ENCODE results near the gene TP53I13.
"Not testable (repeated sequence)": the region's sequence is repeated elsewhere in the genome, so short reads cannot be mapped to it uniquely, and the experiment has no call there.

Gene TP53I13

DNA sequence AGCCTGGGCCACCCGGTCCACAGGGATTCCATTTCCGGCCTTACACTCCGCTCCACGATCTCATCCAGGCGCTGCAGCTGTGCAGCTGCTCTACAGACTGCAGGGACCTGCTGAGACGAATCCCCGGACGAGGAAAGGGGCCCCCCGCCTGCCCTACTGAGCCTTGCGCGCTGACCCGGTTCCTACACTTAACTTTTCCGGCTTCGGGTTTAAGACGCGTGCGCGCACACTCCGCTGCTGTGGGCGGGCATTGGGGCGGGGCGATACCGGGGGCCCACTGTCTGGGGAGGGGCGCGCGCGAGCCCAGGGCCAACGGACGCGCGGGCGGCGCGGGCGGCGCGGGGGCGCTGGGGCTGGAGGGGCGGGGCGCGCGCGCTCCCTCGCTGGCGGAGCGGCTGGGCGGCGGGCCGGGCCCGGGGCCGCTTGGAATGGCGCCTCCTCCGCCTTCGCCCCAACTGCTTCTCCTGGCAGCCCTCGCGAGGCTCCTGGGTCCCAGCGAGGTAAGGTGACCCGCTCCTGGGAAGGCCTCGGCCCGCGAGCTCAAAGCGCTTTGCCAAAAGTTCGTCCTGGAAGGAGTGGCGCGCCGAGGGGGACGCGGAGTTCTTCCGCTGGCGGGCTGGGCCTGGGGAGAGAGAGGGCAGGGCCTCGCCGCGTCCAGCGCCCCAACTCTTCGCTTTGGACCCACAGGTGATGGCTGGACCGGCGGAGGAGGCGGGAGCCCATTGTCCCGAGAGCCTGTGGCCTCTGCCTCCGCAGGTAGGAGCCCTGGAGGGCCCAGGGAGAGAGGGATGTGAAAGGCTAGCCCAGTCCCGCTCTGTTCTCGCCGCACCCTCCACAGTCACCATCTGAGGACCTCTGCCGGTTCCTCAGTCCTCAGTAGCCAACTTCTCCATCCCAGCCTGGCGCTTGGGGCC, at the start of gene TP53I13:
Gene TP53I13 (plus strand): TSS at position 371 of the 914 bp plus-strand sequence. CDS start 58 bp downstream, at position 429.
- peak within 1 kb of the TSS; percentile 91 for H3K27ac Mint-ChIP-seq
- H3K4me3 Mint-ChIP-seq = peak within 1 kb of the TSS; percentile 97
- H3K36me3 Mint-ChIP-seq = peaks cover 2% of the 10 kb centered on the region
- H3K9me3 Mint-ChIP-seq = no peaks in the 10 kb centered on the region
- H3K4me1 Mint-ChIP-seq = peaks cover 20% of the 10 kb centered on the region
- H3K27me3 Mint-ChIP-seq = no peaks in the 10 kb centered on the region
- peak; percentile 64 to 70 for DNase-seq (ENCODE audit: low spot score in 2 of 2)
- ATAC-seq (ENCODE audit: low read depth) = peak; percentile 46

GRCh38 chr17:29524692-29525091, 43.8 kb upstream of the TP53I13 start:
- H3K9me3 Mint-ChIP-seq = no peaks in the 10 kb centered on the region
- DNase-seq (ENCODE audit: low spot score in 2 of 2) = no peak
- H3K4me3 Mint-ChIP-seq = no peak overlapping the region
- peaks cover 10% of the 10 kb centered on the region for H3K36me3 Mint-ChIP-seq
- H3K4me1 Mint-ChIP-seq = no peaks in the 10 kb centered on the region
- no peaks in the 10 kb centered on the region for H3K27me3 Mint-ChIP-seq
- no peak for ATAC-seq (ENCODE audit: low read depth)
- peak overlapping the region; percentile 50 for H3K27ac Mint-ChIP-seq

DNA sequence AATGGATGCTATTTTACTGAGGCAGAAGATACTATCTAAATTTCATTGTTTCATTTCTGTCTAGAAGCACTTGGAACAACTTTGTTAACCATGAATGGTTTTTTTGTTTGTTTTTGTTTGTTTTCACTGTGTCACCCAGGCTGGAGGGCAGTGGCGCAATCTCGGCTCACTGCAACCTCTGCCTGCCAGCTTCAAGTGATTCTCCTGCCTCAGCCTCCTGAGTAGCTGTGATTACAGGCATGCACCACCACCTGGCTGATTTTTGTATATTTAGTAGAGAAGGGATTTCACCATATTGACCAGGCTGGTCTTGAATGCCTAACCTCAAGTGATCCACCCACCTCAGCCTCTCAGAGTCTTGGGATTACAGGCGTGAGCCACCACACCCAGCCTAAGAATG, 42.2 kb upstream of the TP53I13 start:
- Mint-ChIP-seq H3K27ac (no peak overlapping the region), H3K4me3 (no peak overlapping the region), H3K36me3 (peaks cover 15% of the 10 kb centered on the region), H3K9me3 (no peaks in the 10 kb centered on the region), H3K4me1 (no peaks in the 10 kb centered on the region), H3K27me3 (no peaks in the 10 kb centered on the region)
- no peak for ATAC-seq (ENCODE audit: low read depth)
- no peak for DNase-seq (ENCODE audit: low spot score in 2 of 2)

GRCh38 chr17:29533976-29534375, 34.5 kb upstream of the TP53I13 start:
- H3K27ac Mint-ChIP-seq = no peak overlapping the region

DNA sequence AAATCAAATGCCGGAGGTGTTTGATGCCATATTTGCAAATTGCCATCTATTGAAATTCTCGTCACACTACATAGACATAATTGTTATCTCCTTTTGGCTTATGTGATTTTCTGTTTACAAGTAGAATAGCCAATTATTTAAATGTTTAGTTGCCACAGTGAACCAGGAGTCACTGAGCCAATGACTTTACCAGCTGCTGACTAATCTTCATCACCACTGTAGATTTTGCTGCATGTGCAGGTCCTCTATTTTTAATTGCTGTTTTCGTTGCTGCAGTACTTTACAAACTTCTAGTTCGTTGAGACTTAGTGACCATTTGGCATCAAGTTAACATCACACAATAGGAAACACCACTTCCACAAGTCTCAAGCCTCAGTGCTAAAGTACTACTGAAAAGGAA, 24.4 kb upstream of the TP53I13 start:
- Mint-ChIP-seq H3K27ac (no peak overlapping the region), H3K27me3 (no peaks in the 10 kb centered on the region), H3K4me3 (no peak overlapping the region), H3K36me3 (peaks cover 12% of the 10 kb centered on the region), H3K4me1 (no peaks in the 10 kb centered on the region), H3K9me3 (no peaks in the 10 kb centered on the region)
- ATAC-seq (ENCODE audit: low read depth) (no peak), DNase-seq (ENCODE audit: low spot score in 2 of 2) (no peak)

More at GRCh38 chr17:29533976-29534375, 34.5 kb upstream of the TP53I13 start:
- no peak for ATAC-seq (ENCODE audit: low read depth)
- Mint-ChIP-seq H3K36me3 (peaks cover 24% of the 10 kb centered on the region), H3K4me1 (peaks cover 2% of the 10 kb centered on the region), H3K9me3 (no peaks in the 10 kb centered on the region), H3K4me3 (no peak overlapping the region), H3K27me3 (no peaks in the 10 kb centered on the region)
- no peak for DNase-seq (ENCODE audit: low spot score in 2 of 2)

DNA sequence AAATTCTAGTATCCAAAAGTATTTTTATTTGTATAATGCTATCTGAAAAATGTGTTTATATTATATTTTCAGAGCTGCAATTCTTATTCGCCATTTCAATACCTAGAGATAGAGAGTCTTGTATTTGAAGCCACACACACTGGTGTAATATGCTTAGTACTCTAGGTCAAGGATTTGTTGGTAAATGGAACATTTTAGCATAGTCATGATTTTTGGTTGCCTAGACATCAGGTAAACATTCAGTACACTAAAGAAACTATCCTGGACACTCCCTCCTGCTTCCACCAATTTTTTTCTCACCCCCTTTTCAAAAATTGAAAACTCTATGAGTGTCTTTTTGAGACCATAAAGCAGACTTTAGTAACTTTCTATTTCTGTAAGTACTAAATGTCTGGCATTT, 22.4 kb upstream of the TP53I13 start:
- DNase-seq (ENCODE audit: low spot score in 2 of 2) (no peak), ATAC-seq (ENCODE audit: low read depth) (no peak)
- Mint-ChIP-seq H3K27me3 (no peaks in the 10 kb centered on the region), H3K4me1 (no peaks in the 10 kb centered on the region), H3K36me3 (peaks cover 10% of the 10 kb centered on the region), H3K27ac (peak overlapping the region; percentile 59), H3K9me3 (no peaks in the 10 kb centered on the region), H3K4me3 (no peak overlapping the region)

DNA sequence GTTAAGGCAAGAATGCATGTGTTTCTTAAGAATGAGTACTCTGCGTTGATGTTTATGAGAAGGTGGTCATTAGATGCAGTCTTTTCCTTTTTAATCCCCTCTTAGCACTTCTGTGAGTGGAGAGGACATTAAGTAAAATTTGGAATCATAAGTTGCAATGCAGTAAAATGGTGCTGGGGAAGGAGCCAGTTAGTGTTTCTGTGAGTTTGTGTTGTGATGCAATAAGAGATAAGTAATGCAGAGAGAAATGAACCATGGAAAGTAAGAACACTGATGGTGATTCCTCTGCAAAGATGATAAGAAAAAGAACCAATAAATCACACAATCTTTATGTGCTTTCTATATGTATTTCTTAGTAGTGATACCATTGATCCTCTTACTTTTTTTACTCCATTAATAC, 21.7 kb upstream of the TP53I13 start:
- Mint-ChIP-seq H3K27ac (no peak overlapping the region), H3K27me3 (no peaks in the 10 kb centered on the region)

GRCh38 chr17:29549177-29549923, 19.2 kb upstream of the TP53I13 start:
- ATAC-seq (ENCODE audit: low read depth) = no peak
- Mint-ChIP-seq H3K27me3 (no peaks in the 10 kb centered on the region), H3K27ac (no peak overlapping the region), H3K4me1 (no peaks in the 10 kb centered on the region), H3K9me3 (no peaks in the 10 kb centered on the region), H3K4me3 (no peak overlapping the region), H3K36me3 (peaks cover 3% of the 10 kb centered on the region)
- no peak for DNase-seq (ENCODE audit: low spot score in 2 of 2)

More for the DNA sequence above, 21.7 kb upstream of the TP53I13 start:
- H3K4me1 Mint-ChIP-seq = no peaks in the 10 kb centered on the region
- ATAC-seq (ENCODE audit: low read depth) (no peak), DNase-seq (ENCODE audit: low spot score in 2 of 2) (no peak)
- no peak overlapping the region for H3K4me3 Mint-ChIP-seq
- H3K9me3 Mint-ChIP-seq = no peaks in the 10 kb centered on the region
- H3K36me3 Mint-ChIP-seq = peaks cover 10% of the 10 kb centered on the region

DNA sequence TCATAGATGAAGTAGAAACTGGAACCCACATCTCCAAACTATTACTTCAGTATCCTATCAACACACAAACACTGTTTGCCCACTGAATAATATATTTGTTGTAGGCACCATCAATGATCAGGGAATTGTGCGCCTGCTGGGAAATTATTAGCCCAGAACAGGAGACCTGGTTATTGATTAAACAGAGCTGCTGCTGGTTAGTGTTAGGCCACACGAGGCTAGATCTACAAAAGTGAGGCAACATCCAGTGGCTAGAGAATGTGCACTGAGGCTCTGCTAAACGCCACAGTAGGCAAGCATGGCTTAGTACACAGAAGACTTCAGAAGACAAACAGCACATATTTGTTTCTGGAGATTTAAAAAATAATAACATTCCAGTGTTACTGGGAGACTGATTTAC, 12.7 kb upstream of the TP53I13 start:
- Mint-ChIP-seq H3K4me3 (no peak overlapping the region), H3K27ac (no peak overlapping the region), H3K4me1 (peaks cover 31% of the 10 kb centered on the region), H3K27me3 (no peaks in the 10 kb centered on the region), H3K36me3 (no peaks in the 10 kb centered on the region), H3K9me3 (no peaks in the 10 kb centered on the region)
- no peak for ATAC-seq (ENCODE audit: low read depth)
- no peak for DNase-seq (ENCODE audit: low spot score in 2 of 2)

DNA sequence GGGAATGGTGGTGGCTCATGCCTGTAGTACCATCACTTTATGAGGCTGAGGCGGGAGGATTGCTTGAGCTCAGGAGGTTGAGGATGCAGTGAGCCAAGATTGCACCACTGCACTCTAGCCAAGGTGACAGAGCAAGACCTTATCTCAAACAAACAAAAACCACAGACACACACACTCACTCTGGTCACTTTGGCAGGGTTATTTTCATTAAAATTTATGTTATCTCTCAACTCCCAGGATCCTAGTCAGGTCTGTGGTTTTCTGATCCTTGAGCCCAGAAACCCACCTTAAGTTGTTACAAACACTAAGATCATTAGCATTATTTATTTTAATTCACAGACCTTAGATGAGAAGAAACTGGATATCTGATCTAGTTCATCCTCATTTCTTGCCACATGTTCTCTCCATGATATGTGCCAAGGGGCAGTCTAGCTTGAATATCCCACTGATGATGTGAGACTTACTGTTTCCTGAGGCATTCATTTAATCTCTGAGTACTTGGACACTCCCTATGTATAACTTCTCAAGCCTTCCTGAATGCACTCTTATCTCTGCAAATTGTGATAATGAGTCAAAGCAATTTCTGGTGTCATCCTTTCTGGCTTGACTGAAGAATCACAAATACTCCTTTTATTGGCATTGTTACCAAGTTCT, 11.3 kb upstream of the TP53I13 start:
- Mint-ChIP-seq H3K4me3 (peak overlapping the region; percentile 15), H3K27ac (no peak overlapping the region), H3K27me3 (no peaks in the 10 kb centered on the region), H3K36me3 (peaks cover 3% of the 10 kb centered on the region), H3K4me1 (peaks cover 40% of the 10 kb centered on the region), H3K9me3 (no peaks in the 10 kb centered on the region)
- ATAC-seq (ENCODE audit: low read depth) (no peak), DNase-seq (ENCODE audit: low spot score in 2 of 2) (no peak)

- ATAC-seq (ENCODE audit: low read depth) (peak; percentile 28), DNase-seq (ENCODE audit: low spot score in 2 of 2) (no peak)
- Mint-ChIP-seq H3K9me3 (no peaks in the 10 kb centered on the region), H3K4me3 (peak overlapping the region; percentile 15), H3K4me1 (peaks cover 44% of the 10 kb centered on the region), H3K27ac (no peak overlapping the region), H3K36me3 (peaks cover 3% of the 10 kb centered on the region), H3K27me3 (no peaks in the 10 kb centered on the region)
These were observed 10.8 kb upstream of the TP53I13 start for GRCh38 chr17:29557739-29558116.

- not testable (repeated sequence) for H3K36me3 Mint-ChIP-seq
These were observed 10.4 kb upstream of the TP53I13 start for GRCh38 chr17:29558139-29558538.

GRCh38 chr17:29559640-29560039, 8.9 kb upstream of the TP53I13 start:
- Mint-ChIP-seq H3K4me1 (peaks cover 51% of the 10 kb centered on the region), H3K36me3 (peaks cover 3% of the 10 kb centered on the region), H3K9me3 (no peaks in the 10 kb centered on the region), H3K27me3 (no peaks in the 10 kb centered on the region), H3K27ac (peak overlapping the region; percentile 21), H3K4me3 (peak overlapping the region; percentile 14)
- DNase-seq (ENCODE audit: low spot score in 2 of 2) (no peak), ATAC-seq (ENCODE audit: low read depth) (peak; percentile 10)

More at GRCh38 chr17:29558139-29558538, 10.4 kb upstream of the TP53I13 start:
- H3K4me1 Mint-ChIP-seq = peaks cover 46% of the 10 kb centered on the region
- DNase-seq (ENCODE audit: low spot score in 2 of 2); H3K4me3 Mint-ChIP-seq; H3K27ac Mint-ChIP-seq; ATAC-seq (ENCODE audit: low read depth); H3K27me3 Mint-ChIP-seq; H3K9me3 Mint-ChIP-seq: not testable (repeated sequence)

- Mint-ChIP-seq H3K36me3 (peaks cover 3% of the 10 kb centered on the region), H3K27ac (peak overlapping the region; percentile 21), H3K9me3 (no peaks in the 10 kb centered on the region), H3K27me3 (no peaks in the 10 kb centered on the region), H3K4me1 (peaks cover 51% of the 10 kb centered on the region), H3K4me3 (peak overlapping the region; percentile 52)
- peak; percentile 59 for ATAC-seq (ENCODE audit: low read depth)
- peak; percentile 27 to 38 for DNase-seq (ENCODE audit: low spot score in 2 of 2)
These were observed 8.2 kb upstream of the TP53I13 start for GRCh38 chr17:29560316-29560715.

Measured in memory B cell (primary cell).